HEK293 (cell line): ENCODE results near the gene SBF2.

Source experiments
- CTCF ChIA-PET: fragments of 350-600 bp; formaldehyde crosslinking; extraction: SDS; loops from one replicate; lab custom pipeline; 2021; ENCODE audit warnings: antibody characterized with exemption; lab: Yijun Ruan, JAX
- POLR2A ChIA-PET: fragments of 300-600 bp; formaldehyde crosslinking; extraction: SDS; loops from one replicate; lab custom pipeline; 2020; ENCODE audit warnings: antibody characterized with exemption, inconsistent platforms; lab: Yijun Ruan, JAX
- H3K27ac ChIP-seq: fragments of 200-500 bp; sonication (Bioruptor generic); 2 replicates; pipeline ENCODE4 v1.5.1; 2014; ENCODE audit warnings: low read depth, low read length, control low read depth, inconsistent platforms; ENCODE audit errors: extremely low read depth
- H3K36me3 ChIP-seq, 2 experiments: fragments of 200-500 bp in 1 of 2; sonication (Bioruptor generic) in 1 of 2; 1 replicate in 1 of 2; 2 replicates in 1 of 2; pipeline ENCODE4 v1.5.1; 2014 to 2017; ENCODE audit warnings: inconsistent platforms in 2 of 2, low read length in 2 of 2; ENCODE audit not compliant: control insufficient read depth in 2 of 2, insufficient read depth in 1 of 2
- H3K4me1 ChIP-seq: fragments of 200-500 bp; sonication (Bioruptor generic); 2 replicates; pipeline ENCODE4 v1.5.1; 2014; ENCODE audit warnings: mild to moderate bottlenecking, low read length, inconsistent platforms; ENCODE audit not compliant: control insufficient read depth, insufficient read depth
- H3K4me3 ChIP-seq: 2 replicates; pipeline ENCODE4 v1.5.1; 2011; ENCODE audit warnings: low read depth, mild to moderate bottlenecking, control low read depth, low read length, moderate library complexity
- H3K9me3 ChIP-seq: fragments of 200-500 bp; sonication (Bioruptor generic); 2 replicates; pipeline ENCODE4 v1.5.1; 2014; ENCODE audit warnings: low read depth, low read length, inconsistent platforms; ENCODE audit not compliant: control insufficient read depth, insufficient read depth
- FEZF1 ChIP-seq: fragments of 450-650 bp; formaldehyde crosslinking; IDR thresholded peaks from 2 replicates; pipeline ENCODE4 v1.5.1; 2016; ENCODE audit warnings: missing biosample characterization, missing genetic modification characterization
- GLI2 ChIP-seq: fragments of 450-650 bp; formaldehyde crosslinking; IDR thresholded peaks from 2 replicates; pipeline ENCODE4; 2017; ENCODE audit warnings: missing biosample characterization, missing genetic modification characterization, low read depth, borderline replicate concordance
- HIC1 ChIP-seq: fragments of 450-650 bp; formaldehyde crosslinking; IDR thresholded peaks from 2 replicates; pipeline ENCODE4 v1.5.1; 2016; ENCODE audit warnings: missing biosample characterization, missing genetic modification characterization
- SCRT2 ChIP-seq: fragments of 450-650 bp; formaldehyde crosslinking; IDR thresholded peaks from 2 replicates; pipeline ENCODE4 v1.5.1; 2016; ENCODE audit warnings: missing biosample characterization, missing genetic modification characterization
- TRIM28 ChIP-seq: IDR thresholded peaks from 2 replicates; pipeline ENCODE4 v1.6.1; 2011; ENCODE audit warnings: low read length, control low read depth, borderline replicate concordance
- ZFP41 ChIP-seq: fragments of 450-650 bp; formaldehyde crosslinking; IDR thresholded peaks from 2 replicates; pipeline ENCODE4 v1.5.1; 2016; ENCODE audit warnings: missing biosample characterization, missing genetic modification characterization, borderline replicate concordance
- ZNF121 ChIP-seq: fragments of 450-650 bp; formaldehyde crosslinking; IDR thresholded peaks from 2 replicates; pipeline ENCODE4 v1.5.1; 2016; ENCODE audit warnings: missing biosample characterization, missing genetic modification characterization
- ZNF138 ChIP-seq: fragments of 450-650 bp; formaldehyde crosslinking; IDR thresholded peaks from 2 replicates; pipeline ENCODE4 v1.5.1; 2016; ENCODE audit warnings: missing biosample characterization, missing genetic modification characterization, borderline replicate concordance
- ZNF16 ChIP-seq: fragments of 450-650 bp; formaldehyde crosslinking; IDR thresholded peaks from 2 replicates; pipeline ENCODE4 v1.5.1; 2016; ENCODE audit warnings: low read depth, missing biosample characterization, missing genetic modification characterization
- ZNF211 ChIP-seq: fragments of 450-650 bp; formaldehyde crosslinking; IDR thresholded peaks from 2 replicates; pipeline ENCODE4 v1.5.1; 2016; ENCODE audit warnings: low read depth, missing biosample characterization, missing genetic modification characterization
- ZNF214 ChIP-seq: fragments of 450-650 bp; formaldehyde crosslinking; IDR thresholded peaks from 2 replicates; pipeline ENCODE4 v1.5.1; 2017; ENCODE audit warnings: missing biosample characterization, mild to moderate bottlenecking, missing genetic modification characterization, borderline replicate concordance
- ZNF23 ChIP-seq: fragments of 450-650 bp; formaldehyde crosslinking; IDR thresholded peaks from 2 replicates; pipeline ENCODE4 v1.5.1; 2016; ENCODE audit warnings: missing biosample characterization, missing genetic modification characterization, borderline replicate concordance
- ZNF239 ChIP-seq: fragments of 450-650 bp; formaldehyde crosslinking; IDR thresholded peaks from 2 replicates; pipeline ENCODE4 v1.5.1; 2016; ENCODE audit warnings: missing biosample characterization, missing genetic modification characterization
- ZNF26 ChIP-seq: fragments of 450-650 bp; formaldehyde crosslinking; IDR thresholded peaks from 2 replicates; pipeline ENCODE4 v1.5.1; 2016; ENCODE audit warnings: missing biosample characterization, missing genetic modification characterization
- ZNF266 ChIP-seq: fragments of 450-650 bp; formaldehyde crosslinking; IDR thresholded peaks from 2 replicates; pipeline ENCODE4 v1.5.1; 2016; ENCODE audit warnings: missing biosample characterization, missing genetic modification characterization, low read depth
- ZNF311 ChIP-seq: fragments of 450-650 bp; formaldehyde crosslinking; IDR thresholded peaks from 2 replicates; pipeline ENCODE4 v1.5.1; 2017; ENCODE audit warnings: missing biosample characterization, missing genetic modification characterization, borderline replicate concordance
- ZNF398 ChIP-seq: fragments of 450-650 bp; formaldehyde crosslinking; IDR thresholded peaks from 2 replicates; pipeline ENCODE4 v1.5.1; 2017; ENCODE audit warnings: missing biosample characterization, missing genetic modification characterization
- ZNF416 ChIP-seq: fragments of 450-650 bp; formaldehyde crosslinking; IDR thresholded peaks from 2 replicates; pipeline ENCODE4 v1.5.1; 2016; ENCODE audit warnings: missing biosample characterization, missing genetic modification characterization
- ZNF626 ChIP-seq: fragments of 450-650 bp; sonication (Bioruptor Pico); formaldehyde crosslinking; IDR thresholded peaks from 2 replicates; pipeline ENCODE4 v1.5.1; 2018; ENCODE audit warnings: missing biosample characterization, missing genetic modification characterization, inconsistent platforms
- ZNF639 ChIP-seq: fragments of 450-650 bp; formaldehyde crosslinking; IDR thresholded peaks from 2 replicates; pipeline ENCODE4 v1.5.1; 2016; ENCODE audit warnings: missing biosample characterization, missing genetic modification characterization
- ZNF660 ChIP-seq: fragments of 450-650 bp; IDR thresholded peaks from 2 replicates; pipeline ENCODE4 v1.5.1; 2018; ENCODE audit warnings: missing biosample characterization, mild to moderate bottlenecking, missing genetic modification characterization
- ZNF776 ChIP-seq: fragments of 450-650 bp; formaldehyde crosslinking; IDR thresholded peaks from 2 replicates; pipeline ENCODE4 v1.5.0; 2017; ENCODE audit warnings: missing biosample characterization, missing genetic modification characterization, borderline replicate concordance

The SBF2 gene

GRCh38 chr11:10201343-10201742 lies 92.7 kb downstream of the SBF2 start:
- ChIA-PET CTCF (interaction anchor here (1.1 kb wide), 2 partner anchors 106 to 339 kb away, joined by 3 read pairs; no protein-coding TSS in a partner anchor), POLR2A (interaction anchor here (1.4 kb wide), 1 partner anchor 104 kb away, joined by 5 read pairs; the partner anchor contains the start of gene ADM)
- no peak overlapping the region for H3K4me3 ChIP-seq
- no peak for TF ChIP-seq ZNF138
- no peak for TF ChIP-seq ZNF23 (tag by site-specific recombination)
- TF ChIP-seq ZNF311, result no peak
- no peak for TF ChIP-seq ZNF239
- no peak for TF ChIP-seq ZNF266 (tag by site-specific recombination)
- no peak for TF ChIP-seq ZNF416 (tag by site-specific recombination)
- no peak for TF ChIP-seq HIC1
- no peak for TF ChIP-seq ZNF639 (tag by site-specific recombination)
- TF ChIP-seq ZNF211 (tag by site-specific recombination), result no peak
- no peak for TF ChIP-seq GLI2 (tag by site-specific recombination)
- TF ChIP-seq ZNF121 (tag by site-specific recombination), result no peak
- no peak for TF ChIP-seq ZNF398 (tag by site-specific recombination)
- no peak for TF ChIP-seq ZNF26
- no peak for TF ChIP-seq SCRT2 (tag by site-specific recombination)
- TF ChIP-seq ZFP41 (tag by site-specific recombination), result no peak
- TF ChIP-seq ZNF626 (tag by site-specific recombination), result no peak
- TF ChIP-seq ZNF16 (tag by site-specific recombination), result no peak
- TF ChIP-seq TRIM28, result no peak
- TF ChIP-seq FEZF1 (tag by site-specific recombination), result no peak
- no peaks in the 10 kb centered on the region for H3K4me1 ChIP-seq
- H3K36me3 ChIP-seq, result no peaks in the 10 kb centered on the region
- H3K27ac ChIP-seq, result no peak overlapping the region
- H3K9me3 ChIP-seq, result no peaks in the 10 kb centered on the region

- Histone ChIP-seq H3K4me1 (no peaks in the 10 kb centered on the region), H3K27ac (no peak overlapping the region), H3K36me3 (no peaks in the 10 kb centered on the region), H3K9me3 (no peaks in the 10 kb centered on the region), H3K4me3 (no peak overlapping the region)
- POLR2A ChIA-PET, result no interaction called here
- no peak for TF ChIP-seq ZNF776 (tag by site-specific recombination)
- TF ChIP-seq ZNF211 (tag by site-specific recombination), result no peak
- TF ChIP-seq ZNF214 (tag by site-specific recombination), result no peak
- TF ChIP-seq ZNF660, result no peak
- CTCF ChIA-PET, result interaction anchor here (0.6 to 1.4 kb wide), 3 partner anchors 10 to 169 kb away, joined by 3 to 7 read pairs (median 3); no protein-coding TSS in a partner anchor
Measured at GRCh38 chr11:10197091-10197490, 96.9 kb downstream of the SBF2 start.
